IMR-90 (cell line): Measurements from ENCODE around the gene MORC1. TPM values are rescaled to one million over a fixed set of nuclear protein-coding genes. Genes with fewer than 3 reads are reported as not detected.

Source experiments
- ATAC-seq: fragments of 200-7000 bp; cut with Tn5 transposase; 2 replicates; pipeline ENCODE4 v1.9.1; 2020; ENCODE audit warnings: low read depth, mild to moderate bottlenecking, moderate library complexity
- BruUV-seq: library from RNA; stranded (reverse); fragments of 400-500 nt; replicated peaks from 2 replicates; lab custom pipeline; 2021; lab: Mats Ljungman, UMichigan
- CTCF ChIA-PET: fragments of 300-600 bp; formaldehyde crosslinking; extraction: SDS; loops from one replicate; lab custom pipeline; 2021; ENCODE audit warnings: antibody characterized with exemption; lab: Yijun Ruan, JAX
- POLR2A ChIA-PET: fragments of 300-600 bp; sonication (Branson Sonifier 250); formaldehyde crosslinking; loops from one replicate; lab custom pipeline; 2022; ENCODE audit warnings: antibody characterized with exemption; ENCODE audit not compliant: unreplicated experiment; lab: Charles Lee
- DNase-seq: peaks from one replicate; pipeline ENCODE4 v3.0.0; 2013
- H2AFZ ChIP-seq: replicated peaks from 2 replicates; pipeline ENCODE3; 2013; ENCODE audit warnings: low read length, mild to moderate bottlenecking; ENCODE audit not compliant: poor library complexity
- H2AK5ac ChIP-seq: 2 replicates; pipeline ENCODE4 v1.6.1; 2013; ENCODE audit warnings: low read depth, low read length, inconsistent platforms
- H2AK9ac ChIP-seq: replicated peaks from 2 replicates; pipeline ENCODE3; 2013; ENCODE audit warnings: mild to moderate bottlenecking, low read depth, low read length, moderate library complexity; ENCODE audit not compliant: poor library complexity
- H2BK120ac ChIP-seq: 2 replicates; pipeline ENCODE4 v1.6.1; 2013; ENCODE audit warnings: low read depth, low read length, inconsistent platforms
- H2BK15ac ChIP-seq: 3 replicates; pipeline ENCODE4 v1.6.1; 2013; ENCODE audit warnings: low read depth, low read length, inconsistent platforms
- H2BK20ac ChIP-seq: 2 replicates; pipeline ENCODE4 v1.6.1; 2013; ENCODE audit warnings: low read depth, mild to moderate bottlenecking, inconsistent platforms, low read length, moderate library complexity
- H2BK5ac ChIP-seq: 2 replicates; pipeline ENCODE4 v1.6.1; 2013; ENCODE audit warnings: mild to moderate bottlenecking, low read depth, low read length, inconsistent platforms; ENCODE audit not compliant: poor library complexity, severe bottlenecking
- H3K14ac ChIP-seq: replicated peaks from 2 replicates; pipeline ENCODE4 v1.6.1; 2013; ENCODE audit warnings: low read depth, low read length, inconsistent platforms
- H3K18ac ChIP-seq: 2 replicates; pipeline ENCODE4 v1.6.1; 2013; ENCODE audit warnings: low read depth, low read length, control low read depth
- H3K23ac ChIP-seq: 2 replicates; pipeline ENCODE4 v1.6.1; 2013; ENCODE audit warnings: low read depth, low read length, inconsistent platforms
- H3K27ac ChIP-seq: 2 replicates; pipeline ENCODE4 v1.5.1; 2013; ENCODE audit warnings: mild to moderate bottlenecking, control low read depth, low read length; ENCODE audit not compliant: insufficient read depth
- H3K27me3 ChIP-seq: 2 replicates; pipeline ENCODE4 v1.6.1; 2013; ENCODE audit warnings: low read length; ENCODE audit not compliant: control insufficient read depth, insufficient read depth
- H3K36me3 ChIP-seq: 2 replicates; pipeline ENCODE4 v1.6.1; 2013; ENCODE audit warnings: low read length, mixed read lengths; ENCODE audit not compliant: control insufficient read depth, insufficient read depth
- H3K4ac ChIP-seq: 2 replicates; pipeline ENCODE4 v1.6.1; 2013; ENCODE audit warnings: low read depth, low read length, inconsistent platforms
- H3K4me1 ChIP-seq: 2 replicates; pipeline ENCODE4 v1.6.1; 2013; ENCODE audit warnings: low read length, mixed read lengths; ENCODE audit not compliant: control insufficient read depth, insufficient read depth
- H3K4me2 ChIP-seq: 2 replicates; pipeline ENCODE4 v1.6.1; 2013; ENCODE audit warnings: low read depth, mild to moderate bottlenecking, control low read depth, low read length, moderate library complexity
- H3K4me3 ChIP-seq: 2 replicates; pipeline ENCODE4 v1.5.1; 2013; ENCODE audit warnings: low read depth, mild to moderate bottlenecking, control low read depth, low read length, moderate library complexity; ENCODE audit not compliant: insufficient read depth
- H3K56ac ChIP-seq: 2 replicates; pipeline ENCODE4 v1.6.1; 2013; ENCODE audit warnings: low read length, inconsistent platforms; ENCODE audit not compliant: insufficient read depth; ENCODE audit errors: extremely low read depth
- H3K79me1 ChIP-seq, 2 experiments: 2 replicates each; pipeline ENCODE4 v1.6.1; 2013; ENCODE audit warnings: low read length in 2 of 2, inconsistent platforms in 1 of 2, low read depth in 1 of 2
- H3K9ac ChIP-seq: 2 replicates; pipeline ENCODE4 v1.6.1; 2013; ENCODE audit warnings: low read depth, low read length, control low read depth
- H3K9me1 ChIP-seq: 2 replicates; pipeline ENCODE4 v1.6.1; 2013; ENCODE audit warnings: low read length, inconsistent platforms; ENCODE audit not compliant: insufficient read depth
- H3K9me3 ChIP-seq: 2 replicates; pipeline ENCODE4 v1.6.1; 2013; ENCODE audit warnings: low read length; ENCODE audit not compliant: control insufficient read depth, insufficient read depth
- H4K20me1 ChIP-seq: 2 replicates; pipeline ENCODE4 v1.6.1; 2013; ENCODE audit warnings: low read length, inconsistent platforms; ENCODE audit not compliant: insufficient read depth
- H4K5ac ChIP-seq: 2 replicates; pipeline ENCODE4 v1.6.1; 2013; ENCODE audit warnings: mild to moderate bottlenecking, low read depth, low read length, control low read depth
- H4K8ac ChIP-seq, 2 experiments: 2 replicates each; pipeline ENCODE4 v1.6.1; 2013; ENCODE audit warnings: low read depth in 2 of 2, low read length in 2 of 2, control low read depth in 1 of 2, inconsistent platforms in 1 of 2
- H4K91ac ChIP-seq: 2 replicates; pipeline ENCODE4 v1.6.1; 2013; ENCODE audit warnings: low read depth, low read length, inconsistent platforms; ENCODE audit not compliant: insufficient read depth
- BHLHE40 ChIP-seq: fragments of 150-350 bp; IDR thresholded peaks from 2 replicates; pipeline ENCODE4 v1.6.1; 2016; ENCODE audit warnings: mild to moderate bottlenecking, low read depth, low read length
- CEBPB ChIP-seq: IDR thresholded peaks from 2 replicates; pipeline ENCODE4 v1.6.1; 2012; ENCODE audit warnings: low read depth, low read length, improper control_type of control experiment
- CHD1 ChIP-seq: IDR thresholded peaks from 2 replicates; pipeline ENCODE4 v1.6.1; 2012; ENCODE audit warnings: low read depth, low read length, improper control_type of control experiment
- FOS ChIP-seq: fragments of 150-350 bp; IDR thresholded peaks from 2 replicates; pipeline ENCODE4 v1.6.1; 2016; ENCODE audit warnings: low read depth, low read length
- MAFK ChIP-seq: IDR thresholded peaks from 2 replicates; pipeline ENCODE4 v1.6.1; 2012; ENCODE audit warnings: low read depth, low read length, improper control_type of control experiment
- MAZ ChIP-seq: IDR thresholded peaks from 2 replicates; pipeline ENCODE4 v1.6.1; 2012; ENCODE audit warnings: low read depth, mild to moderate bottlenecking, low read length, improper control_type of control experiment, moderate library complexity, borderline replicate concordance
- MXI1 ChIP-seq: IDR thresholded peaks from 2 replicates; pipeline ENCODE4 v1.6.1; 2012; ENCODE audit warnings: low read depth, mild to moderate bottlenecking, low read length, moderate library complexity, borderline replicate concordance
- NFE2L2 ChIP-seq: fragments of 150-350 bp; IDR thresholded peaks from 2 replicates; pipeline ENCODE4 v1.6.1; 2016; ENCODE audit warnings: low read depth, mild to moderate bottlenecking, low read length
- POLR2A ChIP-seq: IDR thresholded peaks from 2 replicates; pipeline ENCODE4 v1.6.1; 2012; ENCODE audit warnings: mild to moderate bottlenecking, low read depth, low read length
- RCOR1 ChIP-seq: IDR thresholded peaks from 2 replicates; pipeline ENCODE4 v1.6.1; 2012; ENCODE audit warnings: mild to moderate bottlenecking, low read length, improper control_type of control experiment; ENCODE audit not compliant: insufficient replicate concordance
- RFX5 ChIP-seq: IDR thresholded peaks from 2 replicates; pipeline ENCODE4 v1.8.0; 2012; ENCODE audit warnings: low read depth, mild to moderate bottlenecking, low read length, moderate library complexity
- SMC3 ChIP-seq: fragments of 150-350 bp; IDR thresholded peaks from 2 replicates; pipeline ENCODE4 v1.6.1; 2016; ENCODE audit warnings: low read depth, mild to moderate bottlenecking, antibody characterized with exemption, low read length, moderate library complexity
- USF2 ChIP-seq: fragments of 150-350 bp; IDR thresholded peaks from 2 replicates; pipeline ENCODE4 v1.6.1; 2017; ENCODE audit warnings: mild to moderate bottlenecking, antibody characterized with exemption, low read length, low read depth
- WGBS, 2 experiments: methylation state at CpG; one replicate each; pipeline versions ENCODE4 v1.1.5 to v1.1.7; 2013; ENCODE audit warnings: missing lambda C conversion rate in 2 of 2; ENCODE audit not compliant: insufficient read length in 1 of 2; ENCODE audit errors: extremely low coverage in 2 of 2; 5-methylcytosine and 5-hydroxymethylcytosine counted together
- dilution Hi-C: fragments of 300-500 bp; cut with HindIII; formaldehyde crosslinking; loops from one replicate; pipeline ENCODE4 v1.14.3; 2018; ENCODE audit warnings: low sequenced_read_pairs; ENCODE audit not compliant: unreplicated experiment
- in situ Hi-C: fragments of 300-500 bp; cut with MboI; formaldehyde crosslinking; loops from 3 replicates; pipeline ENCODE4 v1.14.3; 2019; ENCODE audit warnings: low sequenced_read_pairs, inconsistent platforms, mixed read lengths
- intact Hi-C: fragments of 100-400 bp; cut with micrococcal nuclease; formaldehyde crosslinking; loops from 2 replicates; pipeline ENCODE4 v1.10.0; 2022
- polyA plus RNA-seq, 3 experiments: library from polyadenylated mRNA; depleted of rRNA; stranded (reverse); fragments of >200 nt; gene quantifications; 2 replicates each; pipeline ENCODE4 v1.2.3, GENCODE V29; 2012; ENCODE audit warnings: low replicate concordance in 1 of 3
- total RNA-seq: library from RNA; depleted of rRNA; stranded (reverse); fragments of >200 nt; gene quantifications from 2 replicates; pipeline ENCODE4 v1.2.3, GENCODE V29; 2012
- TF ChIP-seq, protein P1 (sequence below): fragments of 150-350 bp; IDR thresholded peaks from 2 replicates; pipeline ENCODE4 v1.6.1; 2016; ENCODE audit warnings: low read depth, mild to moderate bottlenecking, low read length, moderate library complexity, borderline replicate concordance

Gene MORC1
- total and polyA plus RNA-seq, 2 of the 4 experiments (the other 2 are of a cell fraction) = not detected

DNA sequence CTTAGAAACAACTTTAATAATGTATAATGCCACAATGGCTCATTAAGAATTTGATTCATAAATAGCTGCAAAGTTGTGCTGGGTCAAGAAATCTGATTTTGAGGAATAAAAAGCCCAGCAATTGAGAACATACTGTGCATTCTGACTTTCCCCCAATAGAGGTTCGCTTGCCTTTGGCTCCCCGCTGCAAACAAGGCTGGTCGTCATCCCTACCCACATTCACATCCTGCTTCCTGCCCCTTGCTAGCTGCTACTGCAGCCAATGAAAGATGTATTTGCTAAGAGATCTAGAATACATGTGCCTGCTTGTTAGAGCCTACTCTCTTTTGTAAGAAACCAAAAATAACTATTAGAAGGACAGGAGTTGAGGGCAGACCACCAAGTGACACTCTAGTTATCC, 112.5 kb downstream of the MORC1 start:
- Histone ChIP-seq H3K4me3 (no peak overlapping the region), H2BK5ac (no peak overlapping the region), H3K9me3 (no peaks in the 10 kb centered on the region), H3K4ac (no peak overlapping the region), H3K27me3 (no peaks in the 10 kb centered on the region), H4K20me1 (no peaks in the 10 kb centered on the region), H3K9me1 (no peaks in the 10 kb centered on the region), H3K27ac (no peak overlapping the region), H3K36me3 (no peaks in the 10 kb centered on the region), H3K23ac (no peak overlapping the region), H3K14ac (no peak overlapping the region), H3K56ac (no peak overlapping the region), H4K5ac (no peak overlapping the region), H3K4me2 (no peak overlapping the region), H2AK9ac (no peak overlapping the region), H2BK15ac (no peak overlapping the region), H2BK20ac (no peak overlapping the region), H4K8ac (no peak overlapping the region), H3K79me1 (no peaks in the 10 kb centered on the region), H3K18ac (no peak overlapping the region), H3K9ac (no peak overlapping the region), H2AK5ac (no peak overlapping the region), H2BK120ac (no peak overlapping the region), H4K91ac (no peak overlapping the region), H3K4me1 (no peaks in the 10 kb centered on the region), H2AFZ (no peak overlapping the region)
- ChIA-PET CTCF (interaction anchor here (1.1 kb wide), 1 partner anchor 361 kb away, joined by 3 read pairs; no protein-coding TSS in a partner anchor), POLR2A (no interaction called here)
- dilution Hi-C loops = no loop called here
- ATAC-seq (no peak), DNase-seq (no peak)
- intact Hi-C loops = no loop called here
- BruUV-seq = no TSS peak
- TF ChIP-seq NFE2L2 = no peak
- TF ChIP-seq, protein P1, sequence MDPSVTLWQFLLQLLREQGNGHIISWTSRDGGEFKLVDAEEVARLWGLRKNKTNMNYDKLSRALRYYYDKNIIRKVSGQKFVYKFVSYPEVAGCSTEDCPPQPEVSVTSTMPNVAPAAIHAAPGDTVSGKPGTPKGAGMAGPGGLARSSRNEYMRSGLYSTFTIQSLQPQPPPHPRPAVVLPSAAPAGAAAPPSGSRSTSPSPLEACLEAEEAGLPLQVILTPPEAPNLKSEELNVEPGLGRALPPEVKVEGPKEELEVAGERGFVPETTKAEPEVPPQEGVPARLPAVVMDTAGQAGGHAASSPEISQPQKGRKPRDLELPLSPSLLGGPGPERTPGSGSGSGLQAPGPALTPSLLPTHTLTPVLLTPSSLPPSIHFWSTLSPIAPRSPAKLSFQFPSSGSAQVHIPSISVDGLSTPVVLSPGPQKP = no peak
- TF ChIP-seq MXI1 = no peak
- no peak for TF ChIP-seq USF2
- no peak for TF ChIP-seq SMC3
- no peak for TF ChIP-seq FOS
- TF ChIP-seq MAFK = no peak
- TF ChIP-seq CEBPB = no peak
- no peak for TF ChIP-seq RCOR1
- no peak for TF ChIP-seq BHLHE40
- no peak for TF ChIP-seq RFX5
- TF ChIP-seq POLR2A = no peak
- TF ChIP-seq CHD1 = no peak
- no peak for TF ChIP-seq MAZ
- in situ Hi-C loops = no loop called here
- no CpG with 5 or more reads among the region's 3 CpGs for whole genome bisulfite sequencing, 2 experiments
